Thymus (tissue), 11 donors: ENCODE measurements around the gene CD99. TPM values are rescaled to one million over a fixed set of nuclear protein-coding genes. Genes with fewer than 3 reads are reported as not detected.
A peak's percentile ranks its signal among the peaks of the same experiment; 100 is the strongest.

Experiments
- DNase-seq, 9 donors: peaks; one replicate each; pipeline ENCODE4 v3.0.0-alpha.2; 2013; ENCODE audit warnings: low spot score in 9 of 9, low read depth in 6 of 9, missing footprints in 1 of 9
- H3K27ac ChIP-seq, 2 donors: one replicate each; pipeline ENCODE4 v1.5.1; 2013; ENCODE audit warnings: control low read depth in 1 of 2, low read depth in 1 of 2, low read length in 1 of 2, mild to moderate bottlenecking in 1 of 2, moderate library complexity in 1 of 2
- H3K27me3 ChIP-seq, 2 donors: one replicate each; pipeline ENCODE4 v1.5.1; 2013; ENCODE audit warnings: low read length in 1 of 2; ENCODE audit not compliant: control insufficient read depth in 2 of 2, insufficient read depth in 1 of 2
- H3K36me3 ChIP-seq, 2 donors: one replicate each; pipeline ENCODE4 v1.5.1; 2013; ENCODE audit warnings: low read length in 1 of 2, mild to moderate bottlenecking in 1 of 2, moderate library complexity in 1 of 2; ENCODE audit not compliant: control insufficient read depth in 2 of 2, insufficient read depth in 2 of 2
- H3K4me1 ChIP-seq, 2 donors: one replicate each; pipeline ENCODE4 v1.5.1; 2013; ENCODE audit warnings: low read length in 2 of 2; ENCODE audit not compliant: control insufficient read depth in 2 of 2, insufficient read depth in 2 of 2
- H3K4me3 ChIP-seq, 2 donors: one replicate each; pipeline ENCODE4 v1.5.1; 2013; ENCODE audit warnings: low read length in 2 of 2, control low read depth in 1 of 2, mild to moderate bottlenecking in 1 of 2
- H3K9me3 ChIP-seq, 2 donors: one replicate each; pipeline ENCODE4 v1.5.1; 2013; ENCODE audit warnings: low read length in 1 of 2, mild to moderate bottlenecking in 1 of 2; ENCODE audit not compliant: control insufficient read depth in 2 of 2, insufficient read depth in 1 of 2
- WGBS: extraction: QIAGEN DNeasy Blood & Tissue Kit; methylation state at CpG from one replicate; pipeline ENCODE4 v1.1.7; 2013; 5-methylcytosine and 5-hydroxymethylcytosine counted together
- polyA plus RNA-seq: library from polyadenylated mRNA; stranded (reverse); fragments of 200-250 nt; gene quantifications from one replicate; pipeline ENCODE4 v1.2.3, GENCODE V29; 2013
- total RNA-seq: library from RNA; stranded (reverse); fragments of 120-200 nt; gene quantifications from one replicate; pipeline ENCODE4 v1.2.4, GENCODE V29; 2013
- donor health status: healthy.

Gene CD99
- total and polyA plus RNA-seq, 2 donors: 527 to 547 TPM

DNA sequence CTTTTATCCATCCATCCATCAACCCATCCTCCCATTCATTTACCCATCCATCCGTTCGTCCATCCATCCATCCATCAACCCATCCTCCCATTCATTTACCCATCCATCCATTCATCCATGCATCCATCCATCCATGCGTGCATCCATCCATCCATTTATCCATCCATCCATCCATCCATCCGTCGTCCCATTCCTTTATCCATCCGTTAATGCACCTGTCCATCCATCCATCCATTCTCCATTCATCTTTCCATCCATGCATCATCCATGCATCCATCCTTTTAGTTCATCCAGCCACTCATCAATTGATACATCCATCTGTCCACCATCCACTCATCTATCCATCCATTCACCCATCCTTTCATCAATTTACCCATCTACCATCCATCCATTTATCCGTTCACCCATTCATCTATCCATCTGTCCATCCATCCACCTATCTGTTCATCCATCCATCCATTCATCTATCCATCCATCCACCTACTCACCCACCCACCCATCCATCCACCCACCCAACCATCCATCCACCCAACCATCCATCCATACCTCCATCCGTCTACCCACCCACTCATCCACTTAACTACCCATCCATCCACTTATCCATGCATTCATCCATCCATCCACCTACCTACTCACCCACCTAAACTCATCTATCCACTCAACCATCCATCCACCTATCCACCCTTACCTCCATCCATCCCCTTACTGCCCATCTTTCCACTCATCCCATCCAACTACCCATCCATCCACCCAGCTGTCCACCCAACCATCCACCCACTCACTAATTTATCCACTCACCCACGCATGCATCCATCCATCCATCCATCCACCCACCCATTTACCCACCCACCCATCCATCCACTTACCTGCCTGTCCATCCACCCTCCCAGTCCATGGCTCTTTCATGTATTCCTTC, 9.6 kb downstream of the CD99 start:
- peaks cover 71 to 96% of the 10 kb centered on the region in 2 donors for H3K4me1 ChIP-seq
- 88% methylated on average over 9 of the region's 9 CpGs for whole genome bisulfite sequencing
- peaks cover 24 to 76% of the 10 kb centered on the region in 2 donors for H3K36me3 ChIP-seq
- H3K4me3 ChIP-seq: peak overlapping the region; percentile 26 to 34
- peak overlapping the region; percentile 61 to 93 for H3K27ac ChIP-seq
- H3K27me3 ChIP-seq: no peaks in the 10 kb centered on the region
- DNase-seq: no peak
- H3K9me3 ChIP-seq: no peaks in the 10 kb centered on the region

DNA sequence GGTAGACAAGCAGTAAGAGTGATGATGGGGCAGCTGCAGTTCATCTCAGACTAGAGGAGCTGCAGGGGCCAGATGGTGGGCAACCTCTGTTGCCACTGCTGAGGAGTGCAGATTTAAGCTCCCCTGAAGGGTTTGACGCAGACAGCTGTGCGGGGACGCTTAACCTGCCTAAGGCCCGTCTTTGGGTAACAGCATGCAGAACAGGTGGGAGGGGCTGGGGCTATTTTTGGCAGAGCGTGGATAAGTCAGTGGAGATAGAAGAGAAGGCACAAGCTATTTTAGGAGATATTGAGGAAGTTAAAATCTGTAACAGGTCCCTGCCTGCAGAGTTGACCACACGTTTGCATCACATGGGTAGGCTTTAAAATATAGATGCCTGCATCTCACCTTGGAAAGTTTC, 10.5 kb downstream of the CD99 start:
- no peaks in the 10 kb centered on the region for H3K27me3 ChIP-seq
- H3K4me3 ChIP-seq: peak overlapping the region; percentile 26 to 34
- DNase-seq: peak in 5 of 9 donors; percentile 80 to 91 (median 83)
- H3K36me3 ChIP-seq: peaks cover 24 to 78% of the 10 kb centered on the region in 2 donors
- 5% methylated on average over 6 of the region's 6 CpGs for WGBS
- H3K4me1 ChIP-seq: peaks cover 75 to 97% of the 10 kb centered on the region in 2 donors
- no peaks in the 10 kb centered on the region for H3K9me3 ChIP-seq
- H3K27ac ChIP-seq: peak overlapping the region; percentile 67 to 93

DNA sequence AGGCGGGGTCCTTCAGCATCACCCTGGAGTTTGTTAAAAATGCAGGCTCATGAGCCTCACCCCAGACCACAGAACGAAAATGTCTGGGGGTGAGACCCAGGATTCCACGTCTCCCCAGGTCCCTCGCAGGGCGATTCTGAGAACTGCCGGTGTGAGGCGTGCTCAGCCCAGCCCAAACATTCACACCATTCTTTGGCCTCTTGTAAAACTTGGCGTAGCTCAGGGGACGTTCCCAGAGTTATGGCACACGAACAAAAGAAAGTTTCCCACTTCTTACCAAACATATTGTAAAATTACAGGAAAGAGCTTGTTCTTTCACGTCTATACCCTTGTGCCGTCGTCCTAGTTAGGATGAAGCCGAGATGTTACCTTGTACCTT, 12.9 kb downstream of the CD99 start:
- H3K9me3 ChIP-seq: no peaks in the 10 kb centered on the region
- WGBS: 6% methylated on average over 14 of the region's 14 CpGs
- peak in 1 of 9 donors; percentile 55 for DNase-seq
- no peaks in the 10 kb centered on the region for H3K27me3 ChIP-seq
- peaks cover 16 to 67% of the 10 kb centered on the region in 2 donors for H3K36me3 ChIP-seq
- H3K4me3 ChIP-seq: peak overlapping the region; percentile 27 to 30
- H3K4me1 ChIP-seq: peaks cover 83 to 97% of the 10 kb centered on the region in 2 donors
- H3K27ac ChIP-seq: peak overlapping the region; percentile 92 to 99

DNA sequence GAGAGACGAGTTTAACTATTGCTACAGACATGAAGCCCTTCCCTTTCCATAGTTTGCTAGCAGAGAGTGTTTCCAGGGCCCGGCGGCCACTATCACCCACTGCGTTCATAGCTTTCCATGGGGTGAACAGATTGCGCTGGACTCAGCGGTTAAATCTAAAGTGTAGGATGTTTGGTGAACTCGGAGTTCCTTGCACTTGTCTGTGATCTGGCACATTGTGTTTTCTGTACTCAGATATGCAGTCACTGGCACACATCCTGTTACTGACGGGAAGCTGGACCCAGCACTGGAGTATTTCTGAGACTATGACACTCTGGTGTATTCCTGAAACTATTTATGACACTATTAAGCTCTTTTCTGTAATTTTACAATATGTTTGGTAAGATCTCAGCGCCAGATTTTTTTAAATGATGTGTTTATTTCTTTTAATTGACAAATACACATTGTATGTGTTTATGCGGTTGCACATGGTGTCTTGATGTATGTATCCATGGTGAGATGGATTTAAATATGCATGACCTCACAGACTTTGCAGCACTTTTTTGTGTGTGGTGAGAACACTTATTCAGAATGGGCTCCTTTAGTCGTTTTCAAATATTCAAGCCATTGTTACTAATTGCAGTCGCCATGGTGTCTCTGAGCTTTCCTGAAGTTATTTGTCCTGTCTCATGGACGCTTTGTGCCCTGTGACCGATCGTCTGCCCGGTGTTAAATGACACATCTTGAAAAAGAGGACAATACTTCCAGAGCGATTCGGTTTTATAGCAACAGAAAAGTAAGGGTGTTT, 14.1 kb downstream of the CD99 start:
- no peaks in the 10 kb centered on the region for H3K9me3 ChIP-seq
- peak overlapping the region; percentile 92 to 99 for H3K27ac ChIP-seq
- H3K4me1 ChIP-seq: peaks cover 79 to 97% of the 10 kb centered on the region in 2 donors
- H3K36me3 ChIP-seq: peaks cover 13 to 62% of the 10 kb centered on the region in 2 donors
- H3K27me3 ChIP-seq: no peaks in the 10 kb centered on the region
- 48% methylated on average over 18 of the region's 18 CpGs for WGBS
- DNase-seq: peak in 1 of 9 donors; percentile 70
- H3K4me3 ChIP-seq: peak overlapping the region; percentile 8 to 30

DNA sequence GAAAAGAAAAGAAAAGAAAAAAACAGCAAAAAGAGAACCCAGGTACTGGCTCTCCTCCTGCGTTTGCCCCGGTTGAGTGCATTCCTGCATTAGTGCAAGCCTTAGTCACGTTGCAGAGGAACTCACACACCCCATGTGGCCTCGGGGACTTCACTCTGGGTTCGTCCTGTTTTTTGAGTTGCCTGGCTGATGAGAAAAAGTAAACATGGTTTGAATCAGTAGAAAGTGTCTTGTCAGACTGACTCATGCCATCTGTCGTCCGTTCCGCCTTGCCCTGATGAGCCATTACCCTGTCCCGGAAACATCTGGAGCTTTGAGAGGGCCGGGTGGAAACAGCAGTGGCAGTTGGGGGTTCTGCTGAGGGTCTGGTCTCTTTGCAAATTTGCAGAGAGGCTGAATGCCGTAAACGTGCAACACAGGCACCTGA, 16.3 kb downstream of the CD99 start:
- Histone ChIP-seq H3K27ac (peak overlapping the region; percentile 93 to 99), H3K9me3 (no peaks in the 10 kb centered on the region), H3K27me3 (no peaks in the 10 kb centered on the region), H3K4me1 (peaks cover 76 to 93% of the 10 kb centered on the region in 2 donors), H3K4me3 (peak overlapping the region; percentile 23 to 38), H3K36me3 (peaks cover 5 to 59% of the 10 kb centered on the region in 2 donors)
- DNase-seq: peak in 5 of 9 donors; percentile 79 to 94 (median 88)
- under 1% methylated on average over 12 of the region's 12 CpGs for WGBS

DNA sequence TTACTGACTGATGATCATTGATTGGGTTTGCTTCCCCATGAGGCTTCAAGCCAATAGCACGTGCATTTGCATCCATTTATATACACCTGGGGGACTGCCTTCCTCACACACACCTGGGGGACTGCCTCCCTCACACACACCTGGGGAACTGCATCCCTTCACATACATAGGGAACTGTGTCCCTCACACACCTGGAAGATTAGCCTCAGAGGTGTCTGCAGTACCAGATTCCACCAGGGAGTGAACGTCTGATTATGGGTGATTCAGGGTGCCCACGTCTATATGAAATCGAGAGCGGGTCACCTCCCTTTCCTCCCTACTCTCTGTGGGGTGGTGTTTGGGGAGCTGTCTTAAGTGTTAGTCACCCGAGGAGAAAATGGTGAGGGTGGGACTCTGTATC, 16.9 kb downstream of the CD99 start:
- peaks cover 80 to 94% of the 10 kb centered on the region in 2 donors for H3K4me1 ChIP-seq
- peak in 1 of 9 donors; percentile 64 for DNase-seq
- WGBS: 13% methylated on average over 6 of the region's 6 CpGs

DNA sequence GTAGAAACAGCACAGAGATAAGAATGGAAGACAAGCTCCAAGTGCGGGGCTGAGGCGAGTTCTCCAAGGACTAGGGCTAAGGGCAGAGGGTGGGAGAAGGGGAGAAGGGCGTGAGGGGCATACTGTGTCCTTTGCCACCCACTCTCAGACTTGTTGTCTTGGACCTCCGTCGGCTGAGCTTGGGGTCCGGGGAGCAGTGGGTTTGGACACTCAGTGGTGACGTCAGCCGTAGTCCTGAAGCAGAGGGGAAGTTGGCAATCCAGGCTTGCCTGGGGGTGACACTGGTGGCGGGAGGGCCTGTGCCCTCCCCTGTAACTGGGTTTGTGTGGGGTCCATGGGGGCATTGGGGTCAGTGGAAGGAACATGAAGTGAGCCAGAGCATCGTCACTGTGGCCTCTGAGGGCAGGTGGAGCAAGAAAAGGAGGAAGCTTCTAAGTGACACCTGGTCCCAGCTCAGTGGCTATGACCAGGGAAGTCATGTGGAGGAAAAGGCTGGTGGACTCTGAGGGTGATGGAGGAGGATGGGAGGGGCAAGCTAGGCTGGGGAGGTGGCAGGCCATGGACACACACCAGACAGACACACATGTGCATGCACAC, 17.6 kb downstream of the CD99 start:
- peaks cover 15 to 61% of the 10 kb centered on the region in 2 donors for H3K36me3 ChIP-seq
- no peak for DNase-seq

More for the DNA sequence above, 16.9 kb downstream of the CD99 start:
- Histone ChIP-seq H3K9me3 (no peaks in the 10 kb centered on the region), H3K36me3 (peaks cover 12 to 60% of the 10 kb centered on the region in 2 donors), H3K27me3 (no peaks in the 10 kb centered on the region), H3K4me3 (peak overlapping the region; percentile 25 to 38), H3K27ac (peak overlapping the region; percentile 93 to 99)

DNA sequence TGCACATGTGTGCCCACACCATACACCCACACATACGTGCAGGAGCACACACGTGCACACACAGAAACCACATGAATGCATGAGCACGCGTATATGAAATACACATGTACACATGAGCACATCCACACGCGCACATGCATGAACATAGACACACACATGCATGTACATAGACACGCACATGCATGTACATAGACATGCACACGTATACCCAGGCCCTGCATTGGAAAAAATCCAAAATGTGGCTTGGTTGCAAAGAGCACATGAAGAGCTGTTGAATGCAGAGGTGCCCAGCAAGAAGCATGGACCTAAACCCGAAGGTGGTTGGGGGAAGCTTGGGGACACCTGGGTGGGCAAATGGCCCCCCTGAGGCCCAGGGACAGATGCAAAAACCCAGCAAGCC, 18.5 kb downstream of the CD99 start:
- peaks cover 76 to 90% of the 10 kb centered on the region in 2 donors for H3K4me1 ChIP-seq

More for the DNA sequence above, 17.6 kb downstream of the CD99 start:
- WGBS: 25% methylated on average over 10 of the region's 10 CpGs
- Histone ChIP-seq H3K4me1 (peaks cover 78 to 94% of the 10 kb centered on the region in 2 donors), H3K4me3 (peak overlapping the region; percentile 25 to 38), H3K27ac (peak overlapping the region; percentile 93 to 99), H3K9me3 (no peaks in the 10 kb centered on the region), H3K27me3 (no peaks in the 10 kb centered on the region)

More for the DNA sequence above, 18.5 kb downstream of the CD99 start:
- Histone ChIP-seq H3K27ac (peak overlapping the region; percentile 92 to 99), H3K27me3 (no peaks in the 10 kb centered on the region), H3K36me3 (peaks cover 15 to 57% of the 10 kb centered on the region in 2 donors), H3K9me3 (peaks cover 0 to under 1% of the 10 kb centered on the region in 2 donors), H3K4me3 (peak overlapping the region in 1 of 2 donors; percentile 47)
- WGBS: 76% methylated on average over 9 of the region's 9 CpGs
- no peak for DNase-seq
